NCI-H128 (cell line): ENCODE data around the gene NUDT6.
"Not testable (repeated sequence)": the region's sequence is repeated elsewhere in the genome, so short reads cannot be mapped to it uniquely, and the experiment has no call there.

Experiments
- DNase-seq: peaks from one replicate; lab custom pipeline; 2025; ENCODE audit not compliant: unreplicated experiment; lab: John Stamatoyannopoulos, UW

Gene NUDT6

GRCh38 chr4:122876456-122876855 is 45.9 kb downstream of the NUDT6 start:
- DNase-seq: no peak

GRCh38 chr4:122875949-122876348 is 46.4 kb downstream of the NUDT6 start:
- DNase-seq: no peak

- DNase-seq: no peak
Measured at GRCh38 chr4:122873821-122874593, 48.4 kb downstream of the NUDT6 start.

- DNase-seq: no peak
Measured at GRCh38 chr4:122873146-122873545, 49.3 kb downstream of the NUDT6 start.

GRCh38 chr4:122868235-122868634 is 54.2 kb downstream of the NUDT6 start:
- not testable (repeated sequence) for DNase-seq

- no peak for DNase-seq
Measured at GRCh38 chr4:122865425-122865824, 57.0 kb downstream of the NUDT6 start.

- no peak for DNase-seq
Measured at GRCh38 chr4:122863639-122864038, 58.8 kb downstream of the NUDT6 start.

GRCh38 chr4:122861172-122861943 is 61.0 kb downstream of the NUDT6 start:
- DNase-seq: no peak

GRCh38 chr4:122858705-122859104 is 63.7 kb downstream of the NUDT6 start:
- no peak for DNase-seq

GRCh38 chr4:122857160-122857559 is 65.2 kb downstream of the NUDT6 start:
- no peak for DNase-seq

GRCh38 chr4:122855353-122855890 is 67.0 kb downstream of the NUDT6 start:
- no peak for DNase-seq

GRCh38 chr4:122854447-122855352 is 67.7 kb downstream of the NUDT6 start:
- DNase-seq: no peak

GRCh38 chr4:122851568-122851967 is 70.8 kb downstream of the NUDT6 start:
- DNase-seq: no peak

GRCh38 chr4:122849789-122850188 is 72.6 kb downstream of the NUDT6 start:
- DNase-seq: not testable (repeated sequence)

- DNase-seq: no peak
Measured at GRCh38 chr4:122847931-122848330, 74.5 kb downstream of the NUDT6 start.

GRCh38 chr4:122845760-122846159 is 76.6 kb downstream of the NUDT6 start:
- no peak for DNase-seq

- DNase-seq: no peak
Measured at GRCh38 chr4:122845066-122845465, 77.3 kb downstream of the NUDT6 start.

GRCh38 chr4:122844391-122844790 is 78.0 kb downstream of the NUDT6 start:
- DNase-seq: not testable (repeated sequence)

GRCh38 chr4:122842984-122843531 is 79.3 kb downstream of the NUDT6 start:
- DNase-seq: no peak
